H9 (cell line): ENCODE results near the gene ZDHHC3. TPM values are rescaled to one million over a fixed set of nuclear protein-coding genes. Genes with fewer than 3 reads are reported as not detected.

Experiments
- DNase-seq: peaks from one replicate; pipeline ENCODE4 v3.0.0-alpha.2; 2017
- H2AFZ ChIP-seq: one replicate; pipeline ENCODE4 v1.6.1; 2013; ENCODE audit warnings: mild to moderate bottlenecking, low read length, control low read depth, moderate library complexity
- H2AK5ac ChIP-seq: 2 replicates; pipeline ENCODE4 v1.6.1; 2013; ENCODE audit warnings: low read length, control low read depth, mixed read lengths; ENCODE audit not compliant: insufficient read length
- H2BK120ac ChIP-seq: one replicate; pipeline ENCODE4 v1.6.1; 2013; ENCODE audit warnings: low read depth, mild to moderate bottlenecking, low read length, control low read depth, inconsistent platforms; ENCODE audit not compliant: poor library complexity, severe bottlenecking
- H2BK12ac ChIP-seq: 2 replicates; pipeline ENCODE4 v1.6.1; 2013; ENCODE audit warnings: low read length, control low read depth, mixed read lengths, low read depth; ENCODE audit not compliant: insufficient read length
- H2BK15ac ChIP-seq: 2 replicates; pipeline ENCODE4 v1.6.1; 2013; ENCODE audit warnings: low read depth, low read length, control low read depth
- H2BK20ac ChIP-seq: one replicate; pipeline ENCODE4 v1.6.1; 2013; ENCODE audit warnings: low read depth, mild to moderate bottlenecking, low read length, control low read depth, inconsistent platforms; ENCODE audit not compliant: poor library complexity, severe bottlenecking
- H2BK5ac ChIP-seq: 2 replicates; pipeline ENCODE4 v1.6.1; 2013; ENCODE audit warnings: low read length, control low read depth, mixed read lengths; ENCODE audit not compliant: insufficient read length
- H3K14ac ChIP-seq: 2 replicates; pipeline ENCODE4 v1.6.1; 2013; ENCODE audit warnings: low read length, control low read depth; ENCODE audit not compliant: insufficient read depth
- H3K18ac ChIP-seq: 2 replicates; pipeline ENCODE4 v1.6.1; 2013; ENCODE audit warnings: low read depth, mild to moderate bottlenecking, mixed read lengths, low read length, control low read depth; ENCODE audit not compliant: insufficient read length
- H3K23ac ChIP-seq: 2 replicates; pipeline ENCODE4 v1.6.1; 2013; ENCODE audit warnings: low read length, control low read depth, mixed read lengths, low read depth; ENCODE audit not compliant: insufficient read length
- H3K23me2 ChIP-seq: 2 replicates; pipeline ENCODE4 v1.6.1; 2013; ENCODE audit warnings: low read depth, mild to moderate bottlenecking, mixed read lengths, low read length, control low read depth; ENCODE audit not compliant: insufficient read length, poor library complexity, severe bottlenecking
- H3K27ac ChIP-seq: 2 replicates; pipeline ENCODE4 v1.5.1; 2013; ENCODE audit warnings: low read length, control low read depth, mixed read lengths, low read depth; ENCODE audit not compliant: insufficient read length
- H3K27me3 ChIP-seq: 2 replicates; pipeline ENCODE4 v1.6.1; 2013; ENCODE audit warnings: low read length, control low read depth, inconsistent platforms; ENCODE audit not compliant: insufficient read depth
- H3K4ac ChIP-seq: 2 replicates; pipeline ENCODE4 v1.6.1; 2013; ENCODE audit warnings: low read depth, mild to moderate bottlenecking, control low read depth, inconsistent platforms, low read length, moderate library complexity
- H3K4me1 ChIP-seq: 2 replicates; pipeline ENCODE4 v1.6.1; 2013; ENCODE audit warnings: low read length, control low read depth, inconsistent platforms; ENCODE audit not compliant: insufficient read depth
- H3K4me2 ChIP-seq: 2 replicates; pipeline ENCODE4 v1.6.1; 2013; ENCODE audit warnings: low read length, control low read depth, mixed read lengths; ENCODE audit not compliant: insufficient read length, insufficient read depth
- H3K56ac ChIP-seq: 2 replicates; pipeline ENCODE4 v1.6.1; 2013; ENCODE audit warnings: low read depth, mild to moderate bottlenecking, mixed read lengths, low read length, control low read depth; ENCODE audit not compliant: insufficient read length
- H3K79me1 ChIP-seq: 2 replicates; pipeline ENCODE4 v1.6.1; 2013; ENCODE audit warnings: low read depth, mild to moderate bottlenecking, moderate library complexity, low read length, control low read depth, inconsistent platforms; ENCODE audit not compliant: insufficient read depth, poor library complexity, severe bottlenecking
- H3K79me2 ChIP-seq: 2 replicates; pipeline ENCODE4 v1.6.1; 2013; ENCODE audit warnings: low read length, control low read depth, inconsistent platforms; ENCODE audit not compliant: insufficient read depth
- H3K9ac ChIP-seq: 2 replicates; pipeline ENCODE4 v1.6.1; 2013; ENCODE audit warnings: low read length, control low read depth, mixed read lengths; ENCODE audit not compliant: insufficient read length; ENCODE audit errors: extremely low read depth
- H3K9me3 ChIP-seq: one replicate; pipeline ENCODE4 v1.6.1; 2013; ENCODE audit warnings: low read depth, low read length, inconsistent platforms; ENCODE audit not compliant: control insufficient read depth
- H3T11ph ChIP-seq: one replicate; pipeline ENCODE4 v1.6.1; 2013; ENCODE audit warnings: mild to moderate bottlenecking, low read length, control low read depth, inconsistent platforms
- H4K20me1 ChIP-seq: one replicate; pipeline ENCODE4 v1.6.1; 2013; ENCODE audit not compliant: control insufficient read depth, insufficient read length, insufficient read depth
- H4K5ac ChIP-seq: 2 replicates; pipeline ENCODE4 v1.6.1; 2013; ENCODE audit warnings: low read depth, mild to moderate bottlenecking, mixed read lengths, low read length, control low read depth; ENCODE audit not compliant: insufficient read length
- H4K8ac ChIP-seq: replicated peaks from 2 replicates; pipeline ENCODE4 v1.6.1; 2013; ENCODE audit warnings: low read length, control low read depth, mixed read lengths, low read depth; ENCODE audit not compliant: insufficient read length
- H4K91ac ChIP-seq: 2 replicates; pipeline ENCODE4 v1.6.1; 2013; ENCODE audit warnings: low read depth, mild to moderate bottlenecking, moderate library complexity, mixed read lengths, low read length, control low read depth; ENCODE audit not compliant: insufficient read length
- H3K27ac Mint-ChIP-seq, 3 experiments: 2 replicates in 2 of 3; 3 replicates in 1 of 3; pipeline ENCODE4 v1.8.0; 2020 to 2021; ENCODE audit warnings: mixed read lengths in 3 of 3, mild to moderate bottlenecking in 1 of 3, moderate library complexity in 1 of 3
- H3K27me3 Mint-ChIP-seq: 2 replicates; pipeline ENCODE4 v1.8.0; 2021; ENCODE audit warnings: low read depth, mild to moderate bottlenecking, moderate library complexity, mixed read lengths
- H3K36me3 Mint-ChIP-seq, 3 experiments: 2 replicates in 2 of 3; 3 replicates in 1 of 3; pipeline ENCODE4 v1.8.0; 2020 to 2021; ENCODE audit warnings: low read depth in 3 of 3, mixed read lengths in 3 of 3; ENCODE audit not compliant: insufficient read depth in 1 of 3
- H3K4me1 Mint-ChIP-seq, 2 experiments: 2 replicates each; pipeline ENCODE4 v1.8.0; 2020; ENCODE audit warnings: mixed read lengths in 2 of 2
- H3K4me3 Mint-ChIP-seq, 2 experiments: 2 replicates in 1 of 2; 3 replicates in 1 of 2; pipeline ENCODE4 v1.8.0; 2020 to 2021; ENCODE audit warnings: mild to moderate bottlenecking in 2 of 2, mixed read lengths in 2 of 2, moderate library complexity in 1 of 2
- H3K9me3 Mint-ChIP-seq, 2 experiments: 2 replicates in 1 of 2; 3 replicates in 1 of 2; pipeline ENCODE4 v1.8.0; 2020; ENCODE audit warnings: mild to moderate bottlenecking in 2 of 2, mixed read lengths in 2 of 2, moderate library complexity in 1 of 2
- CTCF ChIP-seq: fragments of 200-600 bp; sonication (generic); conservative IDR thresholded peaks from 3 replicates; pipeline ENCODE4 v1.8.0; 2021; ENCODE audit warnings: antibody characterized with exemption, mild to moderate bottlenecking
- WGBS: extraction: QIAGEN DNeasy Blood & Tissue Kit; methylation state at CpG from one replicate; pipeline ENCODE4 v1.1.7; 2013; ENCODE audit warnings: missing lambda C conversion rate, low lambda C conversion rate, mixed read lengths; ENCODE audit not compliant: insufficient read length; ENCODE audit errors: extremely low coverage; 5-methylcytosine and 5-hydroxymethylcytosine counted together
- total RNA-seq: library from RNA; stranded (reverse); gene quantifications from 2 replicates; pipeline ENCODE4 v1.2.1, GENCODE V29; 2021

Gene ZDHHC3
- total RNA-seq, 1 experiment from 2014 or later = 71.3 TPM

GRCh38 chr3:44920081-44920480 is 55.9 kb downstream of the ZDHHC3 start:
- no CpG with 5 or more reads among the region's 3 CpGs for WGBS
- TF ChIP-seq CTCF = no peak
- H3K79me2 ChIP-seq = no peaks in the 10 kb centered on the region

More at GRCh38 chr3:44920081-44920480, 55.9 kb downstream of the ZDHHC3 start:
- H3K27me3 Mint-ChIP-seq = no peaks in the 10 kb centered on the region
- Histone ChIP-seq H2AFZ (no peak overlapping the region), H3K9me3 (no peaks in the 10 kb centered on the region), H2AK5ac (no peak overlapping the region), H3K23ac (no peak overlapping the region), H4K5ac (no peak overlapping the region), H2BK12ac (no peak overlapping the region), H3K79me1 (no peaks in the 10 kb centered on the region), H3K4ac (no peak overlapping the region), H2BK5ac (no peak overlapping the region), H3T11ph (no peak overlapping the region), H3K56ac (no peak overlapping the region), H2BK120ac (no peak overlapping the region), H3K14ac (no peak overlapping the region), H2BK15ac (no peak overlapping the region), H3K4me1 (no peaks in the 10 kb centered on the region), H3K23me2 (no peaks in the 10 kb centered on the region), H2BK20ac (no peak overlapping the region), H3K18ac (no peak overlapping the region), H3K9ac (no peak overlapping the region), H4K91ac (no peak overlapping the region), H4K20me1 (no peaks in the 10 kb centered on the region), H3K4me2 (no peak overlapping the region), H4K8ac (no peak overlapping the region), H3K27me3 (no peaks in the 10 kb centered on the region), H3K27ac (no peak overlapping the region)
- peaks cover 0 to 21% (median 2%) of the 10 kb centered on the region in 3 experiments; a peak in 3 of 7 replicates for H3K36me3 Mint-ChIP-seq
- no peaks in the 10 kb centered on the region for H3K9me3 Mint-ChIP-seq
- H3K4me3 Mint-ChIP-seq = no peak overlapping the region
- DNase-seq = no peak
- no peak overlapping the region; a peak in 1 of 7 replicates for H3K27ac Mint-ChIP-seq
- peaks cover 3 to 5% of the 10 kb centered on the region in 2 experiments; a peak in 2 of 4 replicates for H3K4me1 Mint-ChIP-seq
